GM19240 (cell line): ENCODE data around the gene ASPG.
"Not testable (repeated sequence)": the region's sequence is repeated elsewhere in the genome, so short reads cannot be mapped to it uniquely, and the experiment has no call there.

Source experiments
- DNase-seq: peaks from one replicate; pipeline ENCODE4 v3.0.0; 2011; ENCODE audit warnings: low spot score; ENCODE audit not compliant: insufficient read length

Gene ASPG

GRCh38 chr14:104145826-104146601, 60.5 kb downstream of the ASPG start:
- no peak for DNase-seq

- DNase-seq = no peak
Measured at GRCh38 chr14:104146651-104147345, 61.3 kb downstream of the ASPG start.

- DNase-seq = no peak
Measured at GRCh38 chr14:104147346-104148125, 62.0 kb downstream of the ASPG start.

- no peak for DNase-seq
Measured at GRCh38 chr14:104148433-104149277, 63.2 kb downstream of the ASPG start.

- DNase-seq = no peak
Measured at GRCh38 chr14:104149278-104149595, 63.7 kb downstream of the ASPG start.

- no peak for DNase-seq
Measured at GRCh38 chr14:104149617-104150135, 64.2 kb downstream of the ASPG start.

- no peak for DNase-seq
Measured at GRCh38 chr14:104150136-104151025, 64.9 kb downstream of the ASPG start.

- DNase-seq = no peak
Measured at GRCh38 chr14:104151026-104151381, 65.5 kb downstream of the ASPG start.

- no peak for DNase-seq
Measured at GRCh38 chr14:104151566-104152245, 66.2 kb downstream of the ASPG start.

- DNase-seq = no peak
Measured at GRCh38 chr14:104152246-104152575, 66.7 kb downstream of the ASPG start.

GRCh38 chr14:104152686-104153393, 67.3 kb downstream of the ASPG start:
- no peak for DNase-seq

GRCh38 chr14:104153394-104153755, 67.9 kb downstream of the ASPG start:
- DNase-seq = not testable (repeated sequence)

- no peak for DNase-seq
Measured at GRCh38 chr14:104154246-104154645, 68.7 kb downstream of the ASPG start.

GRCh38 chr14:104155513-104155912, 70.0 kb downstream of the ASPG start:
- DNase-seq = no peak

- DNase-seq = no peak
Measured at GRCh38 chr14:104156142-104156541, 70.6 kb downstream of the ASPG start.

GRCh38 chr14:104157016-104157928, 71.8 kb downstream of the ASPG start:
- DNase-seq = no peak

- no peak for DNase-seq
Measured at GRCh38 chr14:104158827-104159798, 73.6 kb downstream of the ASPG start.
